Measurements from ENCODE around the gene CD93. TPM values are rescaled to one million over a fixed set of nuclear protein-coding genes. Genes with fewer than 3 reads are reported as not detected.

CD93 gene
- total and polyA plus RNA-seq, 4 donors = 5.7 to 160 (median 65.7) TPM

DNA sequence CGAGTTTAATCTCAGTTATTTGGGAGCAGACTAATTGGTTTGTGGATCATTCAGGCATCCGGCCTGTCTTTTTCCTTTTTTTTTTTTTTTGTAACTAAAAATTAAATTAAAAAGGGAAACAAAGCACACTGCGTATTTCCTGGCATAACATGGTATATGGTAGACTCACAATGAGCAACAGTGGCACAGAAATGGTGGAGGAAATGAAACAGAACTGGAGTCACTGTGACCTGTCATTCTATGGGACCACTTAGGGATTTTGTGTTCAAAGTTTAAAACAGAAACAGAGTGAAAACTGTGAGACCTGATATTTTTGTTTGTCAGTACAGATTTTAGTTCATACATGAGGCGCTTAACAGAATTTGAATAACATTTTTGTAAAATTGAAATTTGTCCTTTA, 4.8 kb upstream of the CD93 start:
- WGBS, 2 donors = 79 to 98% methylated on average over 4 of the region's 4 CpGs
- peaks cover 0 to 2% of the 10 kb centered on the region in 2 donors for H3K4me1 ChIP-seq (ENCODE audit: control insufficient read depth in 1 of 2, insufficient read depth in 2 of 2, low read length in 2 of 2)
- no peaks in the 10 kb centered on the region for H3K36me3 ChIP-seq (ENCODE audit: control insufficient read depth in 1 of 2, insufficient read depth in 2 of 2, low read length in 1 of 2)
- intact Hi-C loops (cut with DNase I) = no loop called here
- H3K9me3 ChIP-seq (ENCODE audit: control insufficient read depth, low read length) = no peaks in the 10 kb centered on the region
- no peak overlapping the region for H3K27ac ChIP-seq (ENCODE audit: low read depth in 1 of 2, low read length in 2 of 2)
- ATAC-seq (ENCODE audit: low FRiP score) (no peak), DNase-seq (no peak)
- H3K27me3 ChIP-seq (ENCODE audit: control insufficient read depth in 1 of 2, insufficient read depth in 2 of 2, low read length in 1 of 2) = no peaks in the 10 kb centered on the region
- H3K4me3 ChIP-seq (ENCODE audit: low read length in 2 of 2) = no peak overlapping the region

DNA sequence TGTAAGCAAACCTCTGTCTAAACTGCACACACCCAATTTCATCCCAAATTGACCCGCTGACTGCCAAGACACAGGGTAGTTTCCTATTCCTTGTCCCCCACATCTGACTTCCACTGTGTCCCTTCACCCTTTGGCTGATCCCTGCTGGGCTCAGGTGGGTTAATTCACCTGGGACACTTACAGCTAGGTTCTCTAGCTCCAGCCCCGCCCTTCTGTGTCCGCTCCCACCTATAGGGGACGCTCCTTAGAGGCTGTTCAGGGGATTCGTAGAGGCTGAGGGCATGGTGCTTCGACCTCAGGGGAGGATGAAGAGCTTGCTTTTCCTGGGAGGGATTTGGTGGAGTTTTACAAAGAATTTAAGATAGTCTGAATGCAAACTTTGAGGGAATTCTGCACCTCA, 4.0 kb upstream of the CD93 start:
- ATAC-seq (ENCODE audit: low FRiP score) (no peak), DNase-seq (no peak)
- intact Hi-C loops (cut with DNase I) = no loop called here
- Histone ChIP-seq H3K4me1 (ENCODE audit: control insufficient read depth in 1 of 2, insufficient read depth in 2 of 2, low read length in 2 of 2) (peaks cover 0 to 2% of the 10 kb centered on the region in 2 donors), H3K36me3 (ENCODE audit: control insufficient read depth in 1 of 2, insufficient read depth in 2 of 2, low read length in 1 of 2) (no peaks in the 10 kb centered on the region), H3K27me3 (ENCODE audit: control insufficient read depth in 1 of 2, insufficient read depth in 2 of 2, low read length in 1 of 2) (no peaks in the 10 kb centered on the region), H3K4me3 (ENCODE audit: low read length in 2 of 2) (no peak overlapping the region), H3K27ac (ENCODE audit: low read depth in 1 of 2, low read length in 2 of 2) (no peak overlapping the region), H3K9me3 (ENCODE audit: control insufficient read depth, low read length) (no peaks in the 10 kb centered on the region)
- WGBS, 2 donors = 94% methylated on average over 6 of the region's 6 CpGs

DNA sequence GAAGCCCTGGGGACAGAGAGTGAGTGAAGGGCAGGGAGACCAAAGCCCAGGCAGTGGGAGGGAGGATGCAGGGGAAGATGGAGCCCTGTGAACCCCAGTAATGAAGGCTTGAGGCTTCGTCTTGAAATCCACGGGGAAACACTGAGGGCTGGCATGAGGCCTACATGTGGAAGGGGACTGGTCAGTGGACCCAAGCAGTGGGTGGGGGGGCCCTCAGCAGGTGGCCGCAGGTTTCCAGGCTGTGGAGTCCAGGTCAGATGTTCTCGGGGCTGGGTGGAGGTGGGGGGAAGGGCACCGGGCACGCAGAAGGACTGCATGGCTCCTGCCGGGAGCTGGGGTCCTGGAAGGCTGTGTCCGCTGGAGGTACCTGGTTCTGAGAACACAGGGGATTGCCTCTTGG, 2.7 kb upstream of the CD93 start:
- DNase-seq (no peak), ATAC-seq (ENCODE audit: low FRiP score) (no peak)
- intact Hi-C loops (cut with DNase I) = loop anchor here (2.0 to 5.0 kb wide), 3 partner anchors 37 to 60 kb away; no protein-coding TSS in a partner anchor
- Histone ChIP-seq H3K36me3 (ENCODE audit: control insufficient read depth in 1 of 2, insufficient read depth in 2 of 2, low read length in 1 of 2) (no peaks in the 10 kb centered on the region), H3K4me1 (ENCODE audit: control insufficient read depth in 1 of 2, insufficient read depth in 2 of 2, low read length in 2 of 2) (peaks cover 0 to 2% of the 10 kb centered on the region in 2 donors), H3K27ac (ENCODE audit: low read depth in 1 of 2, low read length in 2 of 2) (no peak overlapping the region), H3K9me3 (ENCODE audit: control insufficient read depth, low read length) (no peaks in the 10 kb centered on the region), H3K4me3 (ENCODE audit: low read length in 2 of 2) (no peak overlapping the region), H3K27me3 (ENCODE audit: control insufficient read depth in 1 of 2, insufficient read depth in 2 of 2, low read length in 1 of 2) (no peaks in the 10 kb centered on the region)
- 96 to 99% methylated on average over 8 of the region's 8 CpGs for WGBS, 2 donors

DNA sequence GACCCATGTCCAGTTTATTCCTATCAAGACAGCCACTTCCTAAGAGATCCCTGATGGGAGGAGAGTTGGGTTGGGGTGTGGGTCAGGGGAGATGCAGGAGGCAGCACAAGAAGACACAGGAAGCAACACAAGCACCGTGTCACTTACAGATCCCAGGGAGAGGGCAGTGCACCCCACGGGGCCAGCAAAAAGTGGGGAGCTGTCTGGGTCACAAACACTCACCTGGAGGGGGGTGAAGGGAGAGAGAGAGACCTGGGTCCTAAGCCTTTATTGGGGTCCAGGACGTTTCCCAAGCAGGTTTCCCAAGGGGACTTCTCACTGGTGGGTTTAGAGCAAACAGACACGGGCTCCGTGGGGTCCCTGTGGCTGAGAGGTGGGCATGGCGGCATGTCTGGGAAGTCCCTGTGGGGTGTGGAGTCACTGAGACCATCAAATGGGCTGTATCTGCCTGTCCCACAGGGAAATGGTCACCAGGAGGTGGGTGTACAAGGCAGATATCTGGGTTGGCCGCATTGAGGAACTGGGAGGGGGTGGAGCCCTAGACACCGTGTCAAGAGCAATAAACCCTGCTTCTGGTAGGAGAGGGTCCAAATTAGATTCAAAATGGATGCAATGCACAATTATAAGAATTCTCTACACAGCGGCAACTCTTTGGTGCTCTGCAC, 1.6 kb upstream of the CD93 start:
- H3K9me3 ChIP-seq (ENCODE audit: control insufficient read depth, low read length) = no peaks in the 10 kb centered on the region
- no peaks in the 10 kb centered on the region for H3K27me3 ChIP-seq (ENCODE audit: control insufficient read depth in 1 of 2, insufficient read depth in 2 of 2, low read length in 1 of 2)
- 84 to 87% methylated on average over 9 of the region's 9 CpGs for WGBS, 2 donors
- ATAC-seq (ENCODE audit: low FRiP score) = no peak
- no peaks in the 10 kb centered on the region for H3K36me3 ChIP-seq (ENCODE audit: control insufficient read depth in 1 of 2, insufficient read depth in 2 of 2, low read length in 1 of 2)
- no peak overlapping the region for H3K4me3 ChIP-seq (ENCODE audit: low read length in 2 of 2)
- intact Hi-C loops (cut with DNase I) = loop anchor here (2.0 to 5.0 kb wide), 3 partner anchors 35 to 61 kb away; no protein-coding TSS in a partner anchor
- no peak for DNase-seq
- peak overlapping the region in 1 of 2 donors; percentile 89 for H3K27ac ChIP-seq (ENCODE audit: low read depth in 1 of 2, low read length in 2 of 2)
- peaks cover 0 to 2% of the 10 kb centered on the region in 2 donors for H3K4me1 ChIP-seq (ENCODE audit: control insufficient read depth in 1 of 2, insufficient read depth in 2 of 2, low read length in 2 of 2)

DNA sequence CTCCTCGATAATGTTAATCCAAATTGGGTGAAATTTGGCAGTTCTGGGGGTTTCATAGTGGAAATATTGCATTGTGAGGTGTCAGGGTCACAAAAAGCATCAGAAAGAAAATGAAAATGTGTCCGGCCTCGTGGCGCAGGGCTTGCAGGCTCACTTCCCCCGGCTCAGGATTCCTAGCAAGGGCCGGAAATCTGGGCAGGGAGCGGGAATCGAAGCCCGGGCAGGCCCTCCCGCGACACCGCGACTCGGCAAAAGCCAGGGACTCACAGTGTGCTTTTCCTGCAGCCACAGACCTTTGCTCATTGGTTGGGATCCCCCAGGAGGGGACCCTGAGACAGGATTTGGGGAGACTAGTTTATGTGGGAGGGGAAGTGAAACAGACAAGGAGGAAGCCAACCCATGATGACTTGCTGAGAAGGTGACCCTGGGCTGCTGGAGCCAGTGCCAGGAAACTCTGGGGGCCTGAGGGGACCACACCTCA, 847 bp upstream of the CD93 start:
- no peaks in the 10 kb centered on the region for H3K9me3 ChIP-seq (ENCODE audit: control insufficient read depth, low read length)
- no peak overlapping the region for H3K4me3 ChIP-seq (ENCODE audit: low read length in 2 of 2)
- no peaks in the 10 kb centered on the region for H3K27me3 ChIP-seq (ENCODE audit: control insufficient read depth in 1 of 2, insufficient read depth in 2 of 2, low read length in 1 of 2)
- peak overlapping the region; percentile 71 to 89 for H3K27ac ChIP-seq (ENCODE audit: low read depth in 1 of 2, low read length in 2 of 2)
- intact Hi-C loops (cut with DNase I) = loop anchor here (5.0 kb wide), 2 partner anchors 35 to 55 kb away; no protein-coding TSS in a partner anchor
- DNase-seq (peak; percentile 86 to 88), ATAC-seq (ENCODE audit: low FRiP score) (peak; percentile 54)
- no peaks in the 10 kb centered on the region for H3K36me3 ChIP-seq (ENCODE audit: control insufficient read depth in 1 of 2, insufficient read depth in 2 of 2, low read length in 1 of 2)
- WGBS, 2 donors = 3 to 7% methylated on average over 14 of the region's 14 CpGs
- peaks cover 0 to 2% of the 10 kb centered on the region in 2 donors for H3K4me1 ChIP-seq (ENCODE audit: control insufficient read depth in 1 of 2, insufficient read depth in 2 of 2, low read length in 2 of 2)

DNA sequence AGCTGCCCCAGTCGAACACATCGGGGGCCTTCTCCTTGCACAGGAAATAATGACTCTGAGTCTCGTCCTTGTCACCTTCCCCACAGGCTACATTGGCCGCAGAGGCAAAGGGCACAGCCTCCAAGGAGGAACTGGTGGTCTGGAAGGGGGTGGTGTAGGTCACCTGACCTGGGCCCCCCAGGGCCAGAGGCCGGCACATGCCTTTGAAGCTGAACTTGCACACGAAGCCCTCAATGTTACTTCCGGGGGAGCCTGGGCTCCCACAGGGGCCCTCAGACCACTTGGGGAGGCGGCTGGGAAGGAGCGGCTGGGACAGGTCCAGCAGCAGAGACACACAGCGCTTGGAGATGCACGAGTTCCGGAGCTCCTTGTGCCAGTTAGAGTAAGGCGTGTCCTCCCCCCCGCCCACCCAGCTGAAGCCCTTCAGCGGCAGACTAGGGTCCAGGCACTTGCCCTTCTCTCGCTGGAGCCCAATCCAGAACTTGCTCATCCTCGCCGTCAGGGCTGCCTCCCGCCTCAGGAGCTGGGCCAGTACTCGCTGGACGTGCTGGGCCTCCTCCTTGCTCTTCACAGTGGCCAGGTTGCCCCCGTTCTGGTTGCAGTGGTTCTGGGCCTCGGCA, 578 bp downstream of the CD93 start:
- intact Hi-C loops (cut with DNase I) = loop anchor here (5.0 kb wide), 2 partner anchors 33 to 57 kb away; no protein-coding TSS in a partner anchor
- peak in 1 of 2 donors; percentile 63 for DNase-seq
- Histone ChIP-seq H3K27me3 (ENCODE audit: control insufficient read depth in 1 of 2, insufficient read depth in 2 of 2, low read length in 1 of 2) (no peaks in the 10 kb centered on the region), H3K36me3 (ENCODE audit: control insufficient read depth in 1 of 2, insufficient read depth in 2 of 2, low read length in 1 of 2) (no peaks in the 10 kb centered on the region), H3K27ac (ENCODE audit: low read depth in 1 of 2, low read length in 2 of 2) (peak overlapping the region; percentile 71 to 89), H3K4me1 (ENCODE audit: control insufficient read depth in 1 of 2, insufficient read depth in 2 of 2, low read length in 2 of 2) (peaks cover 0 to 2% of the 10 kb centered on the region in 2 donors), H3K4me3 (ENCODE audit: low read length in 2 of 2) (no peak overlapping the region), H3K9me3 (ENCODE audit: control insufficient read depth, low read length) (no peaks in the 10 kb centered on the region)
- 87 to 91% methylated on average over 22 to 23 of the region's 23 CpGs for WGBS, 2 donors
- ATAC-seq (ENCODE audit: low FRiP score) = no peak

DNA sequence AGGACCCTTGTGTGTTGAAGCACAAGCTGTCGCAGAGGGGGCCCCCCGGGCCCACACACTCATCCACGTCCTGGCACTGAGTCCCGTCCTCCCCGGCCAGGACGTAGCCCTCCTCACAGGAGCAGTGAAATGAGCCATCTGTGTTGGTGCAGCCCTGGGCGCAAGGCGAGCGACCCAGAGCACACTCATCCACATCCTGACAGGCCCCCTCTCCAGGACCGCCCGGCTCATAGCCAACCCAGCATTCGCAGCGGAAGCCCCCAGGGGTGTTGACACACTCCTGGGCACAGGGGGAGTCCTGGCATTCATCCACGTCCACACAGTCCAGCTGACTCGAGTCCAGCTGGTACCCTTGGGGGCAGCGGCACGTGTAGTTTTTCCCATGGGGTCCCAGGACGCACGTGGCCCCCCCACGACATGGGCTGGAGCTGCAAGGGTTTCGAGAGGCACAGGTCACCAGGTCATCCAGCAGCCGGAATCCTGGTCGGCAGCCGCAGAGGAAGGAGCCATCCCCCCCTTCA, 1.2 kb downstream of the CD93 start:
- H3K4me1 ChIP-seq (ENCODE audit: control insufficient read depth in 1 of 2, insufficient read depth in 2 of 2, low read length in 2 of 2) = peaks cover 0 to 2% of the 10 kb centered on the region in 2 donors

DNA sequence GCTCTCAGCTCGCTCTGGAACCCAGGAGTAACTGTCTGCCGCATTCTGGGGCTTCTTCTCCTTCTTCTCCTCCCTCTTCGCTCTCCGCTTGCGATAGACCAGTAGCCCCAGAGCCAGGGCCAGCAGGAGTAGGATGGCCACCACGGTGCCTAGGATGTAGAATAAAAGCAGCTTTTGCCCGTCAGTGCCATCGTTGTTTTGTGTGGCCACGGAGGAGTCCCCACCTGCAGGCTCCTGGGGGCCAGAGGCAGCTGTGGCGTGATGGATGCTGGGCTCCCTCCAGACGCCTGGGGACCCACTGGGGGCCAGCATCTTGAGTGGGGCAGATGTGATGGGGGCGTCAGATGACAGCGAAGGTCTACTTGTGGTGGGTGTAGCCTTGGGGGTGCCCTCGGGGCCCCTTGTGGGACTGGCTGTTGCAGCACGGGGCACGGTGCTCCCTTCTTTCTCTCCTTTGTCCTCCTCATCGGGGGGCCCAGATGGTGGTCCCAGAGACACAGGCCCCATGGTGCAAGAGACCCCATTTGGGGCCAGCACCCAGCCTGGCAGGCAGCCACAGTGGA, 1.8 kb downstream of the CD93 start:
- no peaks in the 10 kb centered on the region for H3K27me3 ChIP-seq (ENCODE audit: control insufficient read depth in 1 of 2, insufficient read depth in 2 of 2, low read length in 1 of 2)
- no peaks in the 10 kb centered on the region for H3K36me3 ChIP-seq (ENCODE audit: control insufficient read depth in 1 of 2, insufficient read depth in 2 of 2, low read length in 1 of 2)
- H3K4me1 ChIP-seq (ENCODE audit: control insufficient read depth in 1 of 2, insufficient read depth in 2 of 2, low read length in 2 of 2) = peaks cover 0 to 2% of the 10 kb centered on the region in 2 donors
- no peak overlapping the region for H3K4me3 ChIP-seq (ENCODE audit: low read length in 2 of 2)
- ATAC-seq (ENCODE audit: low FRiP score) = no peak
- H3K9me3 ChIP-seq (ENCODE audit: control insufficient read depth, low read length) = no peaks in the 10 kb centered on the region
- intact Hi-C loops (cut with DNase I) = no loop called here
- DNase-seq = peak in 1 of 2 donors; percentile 67
- no peak overlapping the region for H3K27ac ChIP-seq (ENCODE audit: low read depth in 1 of 2, low read length in 2 of 2)
- 95 to 97% methylated on average over 16 to 17 of the region's 17 CpGs for WGBS, 2 donors

More for the DNA sequence above, 1.2 kb downstream of the CD93 start:
- no peaks in the 10 kb centered on the region for H3K36me3 ChIP-seq (ENCODE audit: control insufficient read depth in 1 of 2, insufficient read depth in 2 of 2, low read length in 1 of 2)
- peak; percentile 62 to 73 for DNase-seq
- H3K27ac ChIP-seq (ENCODE audit: low read depth in 1 of 2, low read length in 2 of 2) = no peak overlapping the region
- H3K4me3 ChIP-seq (ENCODE audit: low read length in 2 of 2) = no peak overlapping the region
- intact Hi-C loops (cut with DNase I) = loop anchor here (5.0 kb wide), 2 partner anchors 33 to 57 kb away; no protein-coding TSS in a partner anchor
- H3K27me3 ChIP-seq (ENCODE audit: control insufficient read depth in 1 of 2, insufficient read depth in 2 of 2, low read length in 1 of 2) = no peaks in the 10 kb centered on the region
- peak; percentile 2 for ATAC-seq (ENCODE audit: low FRiP score)
- no peaks in the 10 kb centered on the region for H3K9me3 ChIP-seq (ENCODE audit: control insufficient read depth, low read length)
- WGBS, 2 donors = 75 to 80% methylated on average over 24 of the region's 24 CpGs
